Glomerular visceral epithelial cell (primary cell): ENCODE results near the gene PGM2.

ENCODE experiments used
- DNase-seq: peaks from one replicate; pipeline ENCODE4 v3.0.0-alpha.2; 2016; ENCODE audit errors: extremely low spot score

PGM2 gene

DNA sequence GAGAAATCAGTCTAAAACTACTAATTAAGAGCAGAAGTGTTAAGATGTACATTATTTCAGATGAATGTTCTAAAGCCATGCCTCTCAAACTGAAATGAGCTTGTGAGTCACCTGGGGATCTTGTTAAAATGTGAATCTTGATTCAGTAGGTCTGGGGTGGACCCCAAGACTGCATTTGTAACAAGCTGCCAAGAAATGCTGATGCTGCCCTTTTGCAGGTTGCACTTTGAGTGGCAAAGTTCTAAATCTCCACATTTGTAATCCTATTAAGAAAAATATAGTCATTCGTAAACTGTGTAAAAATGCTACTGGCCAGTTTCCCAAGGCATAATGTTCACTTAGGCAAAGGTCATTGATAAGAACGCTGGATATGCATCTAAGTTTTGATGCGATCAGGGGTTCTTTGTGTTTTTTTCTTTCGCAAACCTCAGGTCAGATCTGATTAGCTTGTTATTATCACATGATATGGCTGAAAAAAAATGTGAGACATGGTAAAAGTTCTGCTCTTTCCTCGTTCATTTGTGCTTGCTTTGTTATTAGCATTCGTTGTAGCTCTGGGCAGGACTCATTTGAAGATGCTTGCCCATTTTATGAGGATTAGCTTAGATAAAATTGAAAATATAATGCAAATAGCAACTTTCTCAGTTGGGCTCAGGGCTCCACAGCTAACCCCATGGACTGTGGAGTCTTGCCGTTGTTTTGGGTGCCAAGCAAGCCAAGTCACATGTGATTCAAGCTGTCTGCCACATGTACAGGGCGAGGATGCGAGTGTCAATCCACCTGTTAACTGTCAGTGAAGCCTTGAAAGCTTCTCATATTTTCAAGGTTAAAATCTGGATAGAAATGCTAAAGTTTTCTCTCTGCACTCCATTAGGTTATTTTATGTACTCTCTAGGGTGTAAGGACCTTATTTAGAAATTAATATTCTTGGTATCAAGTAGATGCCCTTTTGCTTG lies 76.5 kb downstream of the PGM2 start:
- no peak for DNase-seq

DNA sequence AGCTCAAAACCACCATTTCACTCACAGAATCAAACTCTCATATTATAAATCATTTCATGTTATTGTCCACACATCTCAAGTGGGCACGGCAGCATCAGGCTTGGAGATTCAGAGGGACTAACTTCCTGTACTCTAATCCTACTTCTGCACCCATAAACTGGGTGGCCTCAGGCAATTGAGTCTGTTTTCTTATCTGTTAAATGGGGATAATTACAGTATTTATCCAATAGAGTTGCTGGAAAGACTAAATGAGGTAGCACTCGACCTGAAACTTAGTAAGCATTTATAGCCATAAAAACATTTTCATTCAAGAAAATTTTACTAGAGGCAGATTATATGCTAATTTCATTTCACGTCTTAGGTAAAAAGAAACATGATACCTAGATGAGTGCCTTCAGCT lies 77.4 kb downstream of the PGM2 start:
- DNase-seq: no peak

DNA sequence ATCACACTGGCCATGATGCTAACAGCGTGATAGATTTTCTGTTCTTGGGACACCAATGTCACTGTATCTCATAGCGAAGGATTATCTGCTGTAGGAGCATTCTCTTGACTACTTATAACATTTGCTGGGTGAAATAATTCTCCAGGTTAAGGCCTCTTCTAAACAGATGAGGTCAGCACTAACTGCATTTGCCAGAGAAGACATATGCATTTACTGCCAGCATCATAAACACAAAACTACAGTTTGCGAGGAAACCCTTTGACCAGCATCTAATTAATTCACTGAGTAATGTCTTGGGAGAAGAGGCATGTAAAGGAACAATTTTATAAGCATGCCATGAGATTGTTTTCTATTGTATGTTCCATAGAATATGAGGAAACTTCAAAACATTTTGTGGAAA lies 78.3 kb downstream of the PGM2 start:
- DNase-seq: no peak

DNA sequence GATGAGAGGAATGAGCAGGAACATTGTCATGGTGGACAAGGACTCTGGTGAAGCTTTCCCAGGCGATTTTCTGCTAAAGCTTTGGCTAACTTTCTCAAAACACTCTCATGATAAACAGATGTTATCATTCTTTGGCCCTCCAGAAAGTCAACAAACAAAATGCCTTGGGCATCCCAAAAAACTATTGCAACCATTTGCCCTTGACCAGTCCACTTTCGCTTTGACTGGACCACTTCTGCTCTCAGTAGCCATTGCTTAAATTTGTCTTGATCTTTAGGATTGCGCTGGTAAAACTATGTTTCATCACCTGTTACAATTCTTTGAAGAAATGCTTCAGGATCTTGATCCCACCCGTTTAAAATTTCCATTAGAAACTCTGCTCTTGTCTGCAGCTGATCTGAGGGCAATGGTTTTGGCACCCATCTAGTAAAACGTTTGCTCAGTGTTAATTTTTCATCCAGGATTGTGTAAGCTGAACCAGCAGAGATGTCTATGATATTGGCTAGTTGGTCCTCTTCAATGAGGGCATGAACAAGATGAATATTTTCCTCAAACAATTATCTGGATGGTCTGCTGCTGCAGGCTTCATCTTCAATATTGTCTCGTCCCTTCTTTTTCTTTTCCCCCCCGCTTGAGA lies 79.2 kb downstream of the PGM2 start:
- DNase-seq: no peak

DNA sequence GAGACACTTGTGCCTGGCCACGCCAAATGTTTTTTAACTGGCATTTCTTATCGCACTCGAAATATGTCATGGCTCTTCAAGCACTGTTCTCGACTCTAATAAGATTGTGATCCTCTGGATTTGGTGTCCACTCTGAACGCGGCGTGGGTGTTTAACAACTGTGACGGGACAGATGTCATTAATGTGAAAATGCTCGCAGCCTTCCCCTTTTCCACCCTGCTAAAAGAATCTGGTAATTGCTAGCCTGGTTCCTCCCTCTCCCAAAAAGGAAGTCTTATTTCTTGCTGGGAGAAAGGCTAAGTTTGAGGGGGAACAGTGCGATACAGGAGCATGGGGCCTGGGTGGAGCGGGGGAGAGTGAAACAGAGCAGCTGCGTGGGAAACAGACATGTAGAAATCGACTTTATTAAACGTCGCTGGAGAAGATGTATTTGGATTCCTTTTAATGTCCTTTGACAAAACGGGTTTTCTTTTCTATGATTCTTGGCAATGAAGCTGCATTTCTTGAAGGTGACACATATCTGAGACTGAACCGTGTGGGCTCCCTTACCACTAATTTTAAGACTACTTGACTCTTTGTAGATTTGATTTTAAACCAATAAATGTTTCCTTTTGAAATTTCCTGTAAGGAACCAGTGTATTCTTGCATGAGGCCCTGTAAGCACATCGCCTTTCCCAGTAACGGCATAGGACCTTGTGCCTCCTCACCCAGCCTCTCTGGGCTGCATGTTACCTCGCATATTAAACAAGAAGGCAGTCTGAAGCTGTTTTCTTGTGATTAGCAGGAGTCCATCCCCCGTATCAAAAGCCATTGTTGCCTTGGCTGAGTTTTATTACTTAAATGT lies 82.2 kb downstream of the PGM2 start:
- DNase-seq: peak; percentile 29

DNA sequence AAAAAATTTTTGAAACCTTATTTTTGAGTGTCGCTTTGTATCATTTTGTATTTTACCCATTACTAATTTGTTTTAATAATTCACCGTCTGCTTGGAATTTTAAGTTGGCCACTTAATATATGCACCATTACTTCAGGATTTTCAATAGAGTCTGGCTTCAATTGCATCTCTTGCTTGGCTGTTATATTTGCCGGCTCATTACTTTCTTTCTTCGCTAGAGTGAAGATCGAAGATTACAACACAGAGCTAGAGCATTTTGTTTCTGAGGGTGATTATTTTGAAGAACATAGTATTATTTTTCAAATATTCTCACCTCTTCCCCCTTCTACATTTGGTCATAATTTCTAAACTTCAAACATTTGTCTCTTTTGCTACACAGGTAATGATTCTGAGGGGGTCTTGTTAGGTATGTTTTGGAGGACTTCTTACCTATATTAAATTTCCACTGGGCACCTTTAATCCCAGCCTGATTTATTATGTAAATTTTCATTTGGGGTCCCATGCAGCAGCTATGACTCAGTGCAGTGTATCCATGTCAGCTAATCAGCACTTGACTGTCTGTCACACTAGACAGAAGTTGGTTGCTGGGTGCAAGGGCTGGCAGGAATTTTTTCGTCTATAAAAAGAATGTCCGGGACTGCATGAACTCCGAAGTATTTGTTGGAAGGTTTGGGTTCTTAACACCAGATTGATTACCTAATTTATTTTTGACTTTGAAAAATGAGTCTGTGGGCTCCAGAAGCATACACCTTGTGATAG lies 83.0 kb downstream of the PGM2 start:
- no peak for DNase-seq

DNA sequence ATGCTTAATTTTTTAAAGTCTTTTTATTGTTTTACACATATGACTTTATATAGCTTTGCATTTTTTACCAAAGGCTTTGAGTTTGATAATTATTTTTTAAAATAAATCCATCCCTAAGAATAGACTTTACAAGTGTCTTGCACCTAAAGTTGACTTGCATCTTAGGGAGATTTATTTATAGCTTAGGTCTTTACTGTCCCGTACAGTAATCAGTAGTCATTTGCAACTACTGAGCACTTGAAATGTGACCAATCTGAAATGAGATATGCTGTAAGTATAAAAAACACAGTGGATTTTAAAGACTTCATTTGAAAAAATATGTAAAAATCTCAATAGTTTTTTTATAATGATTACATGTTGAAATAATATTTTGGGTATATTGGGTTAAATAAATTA lies 83.6 kb downstream of the PGM2 start:
- DNase-seq: no peak
